Erythroblast (primary cell): Measurements from ENCODE around the gene SIDT2.
A peak's percentile ranks its signal among the peaks of the same experiment; 100 is the strongest.

ENCODE experiments used
- DNase-seq, 2 experiments: peaks; one replicate each; lab custom pipeline; 2025; lab: John Stamatoyannopoulos, UW
- GATA1 ChIP-seq: IDR thresholded peaks from 2 replicates; pipeline ENCODE4 v1.6.1; 2011; ENCODE audit warnings: low read depth, mild to moderate bottlenecking, control low read depth, low read length, moderate library complexity
- POLR2A ChIP-seq: IDR thresholded peaks from 2 replicates; pipeline ENCODE4 v1.6.1; 2011; ENCODE audit warnings: mild to moderate bottlenecking, low read length

The SIDT2 gene

GRCh38 chr11:117223741-117224689, 45.5 kb downstream of the SIDT2 start:
- DNase-seq, result peak; percentile 87 to 91
- TF ChIP-seq POLR2A (peak; percentile 49), GATA1 (peak; percentile 17)

- no peak for DNase-seq
- TF ChIP-seq POLR2A (no peak), GATA1 (no peak)
These were observed 47.1 kb downstream of the SIDT2 start for GRCh38 chr11:117225553-117226170.

GRCh38 chr11:117226388-117227385, 48.1 kb downstream of the SIDT2 start:
- TF ChIP-seq GATA1, result no peak
- no peak for TF ChIP-seq POLR2A
- peak; percentile 85 to 90 for DNase-seq

GRCh38 chr11:117228091-117228490, 49.5 kb downstream of the SIDT2 start:
- TF ChIP-seq GATA1 (no peak), POLR2A (no peak)
- DNase-seq, result no peak

- DNase-seq, result no peak
- TF ChIP-seq POLR2A, result no peak
- TF ChIP-seq GATA1, result no peak
These were observed 50.9 kb downstream of the SIDT2 start for GRCh38 chr11:117229411-117229810.

- DNase-seq, result no peak
- TF ChIP-seq GATA1 (no peak), POLR2A (no peak)
These were observed 51.4 kb downstream of the SIDT2 start for GRCh38 chr11:117229931-117230285.

- TF ChIP-seq POLR2A, result no peak
- no peak for TF ChIP-seq GATA1
- no peak for DNase-seq
These were observed 51.9 kb downstream of the SIDT2 start for GRCh38 chr11:117230286-117230961.

- TF ChIP-seq POLR2A (no peak), GATA1 (no peak)
- DNase-seq, result peak; percentile 29 to 49
These were observed 52.7 kb downstream of the SIDT2 start for GRCh38 chr11:117230999-117231841.

GRCh38 chr11:117231842-117232091, 53.2 kb downstream of the SIDT2 start, which contains the start of gene PCSK7:
Gene PCSK7, minus strand, starts transcription at chr11:117232073. Its CDS starts 2,229 bp downstream, at chr11:117229844.
- TF ChIP-seq POLR2A (no peak), GATA1 (no peak)
- no peak for DNase-seq

GRCh38 chr11:117232092-117232878, 53.7 kb downstream of the SIDT2 start, which contains the start of gene RNF214:
Gene RNF214, plus strand, starts transcription at chr11:117232671. Its CDS starts 1,602 bp downstream, at chr11:117234273.
- TF ChIP-seq GATA1 (no peak), POLR2A (peak; percentile 86)
- DNase-seq, result peak; percentile 86 to 93

- peak in 1 of 2 experiments; percentile 62 for DNase-seq
- TF ChIP-seq GATA1 (no peak), POLR2A (no peak)
These were observed 54.4 kb downstream of the SIDT2 start for GRCh38 chr11:117232911-117233409.
